Skeletal muscle tissue (tissue), 4 donors: ENCODE measurements around the gene ZNF677. TPM values are rescaled to one million over a fixed set of nuclear protein-coding genes. Genes with fewer than 3 reads are reported as not detected.
"Not testable (repeated sequence)": the region's sequence is repeated elsewhere in the genome, so short reads cannot be mapped to it uniquely, and the experiment has no call there.

Experiments
- H3K27ac ChIP-seq: one replicate; pipeline ENCODE4 v1.7.0; 2013; ENCODE audit warnings: mild to moderate bottlenecking, low read depth, low read length, inconsistent platforms
- H3K27me3 ChIP-seq, 3 donors: one replicate each; pipeline ENCODE4 v1.7.0; 2013; ENCODE audit warnings: low read length in 3 of 3; ENCODE audit not compliant: control insufficient read depth in 3 of 3, insufficient read depth in 3 of 3
- H3K36me3 ChIP-seq, 3 donors: one replicate each; pipeline ENCODE4 v1.7.0; 2013; ENCODE audit warnings: low read length in 3 of 3; ENCODE audit not compliant: control insufficient read depth in 3 of 3, insufficient read depth in 3 of 3
- H3K4me1 ChIP-seq, 3 donors: one replicate each; pipeline ENCODE4 v1.7.0; 2013; ENCODE audit warnings: low read length in 3 of 3, mild to moderate bottlenecking in 3 of 3; ENCODE audit not compliant: control insufficient read depth in 3 of 3, insufficient read depth in 3 of 3
- H3K4me3 ChIP-seq, 3 donors: one replicate each; pipeline ENCODE4 v1.7.0; 2013; ENCODE audit warnings: low read length in 3 of 3
- H3K9ac ChIP-seq, 3 donors: one replicate each; pipeline ENCODE4 v1.7.0; 2013; ENCODE audit warnings: low read length in 3 of 3, mild to moderate bottlenecking in 3 of 3, moderate library complexity in 2 of 3, low read depth in 1 of 3
- H3K9me3 ChIP-seq, 3 donors: one replicate each; pipeline ENCODE4 v1.7.0; 2013; ENCODE audit warnings: low read length in 3 of 3; ENCODE audit not compliant: control insufficient read depth in 3 of 3
- total RNA-seq: library from RNA; depleted of rRNA; stranded (reverse); fragments of >200 nt; gene quantifications from one replicate; pipeline ENCODE4 v1.2.3, GENCODE V29; 2014
- donor health status: Osteomylitis.

Gene ZNF677
- 18.8 TPM for total RNA-seq

- Histone ChIP-seq H3K27ac (peak within 1 kb of the TSS; percentile 72), H3K4me1 (peaks cover 2 to 8% (median 4%) of the 10 kb centered on the region in 3 donors), H3K9ac (peak within 1 kb of the TSS; percentile 75 to 96 (median 89)), H3K9me3 (peaks cover 0 to 8% (median 6%) of the 10 kb centered on the region in 3 donors), H3K36me3 (peaks cover 24 to 27% (median 26%) of the 10 kb centered on the region in 3 donors), H3K27me3 (no peaks in the 10 kb centered on the region), H3K4me3 (peak within 1 kb of the TSS; percentile 84 to 98 (median 96))
These were observed at the start of gene ZNF677 for GRCh38 chr19:53254411-53255341. TSS of gene ZNF677 (minus strand) at chr19:53254873. CDS start at chr19:53251550, 3,323 bp downstream.

- H3K27me3 ChIP-seq: not testable (repeated sequence)
These were observed 46.7 kb upstream of the ZNF677 start for GRCh38 chr19:53301341-53301740.

GRCh38 chr19:53294786-53295441, 40.2 kb upstream of the ZNF677 start:
- H3K9me3 ChIP-seq: peaks cover 5 to 9% (median 8%) of the 10 kb centered on the region in 3 donors
- no peaks in the 10 kb centered on the region for H3K4me1 ChIP-seq
- no peaks in the 10 kb centered on the region for H3K27me3 ChIP-seq
- no peak overlapping the region for H3K4me3 ChIP-seq
- no peak overlapping the region for H3K9ac ChIP-seq
- no peak overlapping the region for H3K27ac ChIP-seq
- no peaks in the 10 kb centered on the region for H3K36me3 ChIP-seq

More at GRCh38 chr19:53301341-53301740, 46.7 kb upstream of the ZNF677 start:
- not testable (repeated sequence) for H3K4me3 ChIP-seq, H3K9me3 ChIP-seq, H3K27ac ChIP-seq, H3K36me3 ChIP-seq, H3K9ac ChIP-seq, H3K4me1 ChIP-seq

GRCh38 chr19:53290758-53291549, 36.3 kb upstream of the ZNF677 start:
- peaks cover 3 to 9% (median 8%) of the 10 kb centered on the region in 3 donors for H3K9me3 ChIP-seq

DNA sequence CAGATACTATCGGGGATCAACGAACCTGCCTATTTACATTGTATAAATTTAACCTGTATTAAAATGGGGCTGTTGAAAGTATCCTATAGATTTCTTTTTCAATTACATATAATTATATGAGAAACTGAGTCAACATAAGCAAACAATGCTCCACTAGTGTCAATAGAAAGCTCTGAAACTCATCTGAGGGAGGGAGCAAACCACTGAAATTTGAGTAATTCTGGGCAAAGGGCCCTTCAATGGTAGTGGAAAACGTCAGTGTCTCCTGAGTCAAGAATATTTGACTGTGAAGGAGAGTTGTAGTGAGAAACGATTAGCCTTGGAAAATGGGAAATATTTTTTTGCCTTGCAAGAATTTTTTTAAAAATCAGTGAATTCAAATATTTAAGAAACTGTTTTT, 30.4 kb upstream of the ZNF677 start:
- no peak overlapping the region for H3K27ac ChIP-seq
- H3K4me1 ChIP-seq: no peaks in the 10 kb centered on the region
- no peak overlapping the region for H3K9ac ChIP-seq
- H3K9me3 ChIP-seq: no peaks in the 10 kb centered on the region
- H3K4me3 ChIP-seq: no peak overlapping the region
- H3K36me3 ChIP-seq: no peaks in the 10 kb centered on the region
- H3K27me3 ChIP-seq: no peaks in the 10 kb centered on the region

More at GRCh38 chr19:53290758-53291549, 36.3 kb upstream of the ZNF677 start:
- Histone ChIP-seq H3K27ac (no peak overlapping the region), H3K4me1 (no peaks in the 10 kb centered on the region), H3K4me3 (no peak overlapping the region), H3K27me3 (no peaks in the 10 kb centered on the region), H3K36me3 (no peaks in the 10 kb centered on the region), H3K9ac (no peak overlapping the region)

GRCh38 chr19:53281947-53282346, 27.3 kb upstream of the ZNF677 start:
- H3K4me3 ChIP-seq, H3K9ac ChIP-seq, H3K4me1 ChIP-seq, H3K9me3 ChIP-seq, H3K27ac ChIP-seq, H3K36me3 ChIP-seq, H3K27me3 ChIP-seq: not testable (repeated sequence)

DNA sequence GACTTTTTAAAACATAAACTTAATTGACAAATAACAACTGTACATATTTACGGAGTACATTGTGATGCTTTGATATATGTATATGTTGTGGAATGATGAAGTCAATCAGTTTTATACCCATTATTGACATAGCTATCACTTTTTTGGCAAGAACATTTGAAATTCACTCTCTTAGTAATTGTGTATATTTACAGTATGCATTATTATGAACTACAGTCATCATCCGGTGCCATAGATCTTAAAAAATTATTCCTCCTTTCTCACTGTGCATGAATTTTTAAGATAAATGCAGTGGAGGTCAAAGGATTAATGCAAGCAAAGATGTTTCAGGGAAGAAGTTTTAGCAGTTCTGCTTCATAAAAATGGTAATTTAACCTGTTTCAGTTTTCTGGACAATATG, 20.8 kb upstream of the ZNF677 start:
- Histone ChIP-seq H3K9ac (no peak overlapping the region), H3K36me3 (no peaks in the 10 kb centered on the region), H3K9me3 (no peaks in the 10 kb centered on the region), H3K27ac (no peak overlapping the region), H3K4me3 (no peak overlapping the region), H3K27me3 (peaks cover 0 to 5% (median 0%) of the 10 kb centered on the region in 3 donors), H3K4me1 (no peaks in the 10 kb centered on the region)

DNA sequence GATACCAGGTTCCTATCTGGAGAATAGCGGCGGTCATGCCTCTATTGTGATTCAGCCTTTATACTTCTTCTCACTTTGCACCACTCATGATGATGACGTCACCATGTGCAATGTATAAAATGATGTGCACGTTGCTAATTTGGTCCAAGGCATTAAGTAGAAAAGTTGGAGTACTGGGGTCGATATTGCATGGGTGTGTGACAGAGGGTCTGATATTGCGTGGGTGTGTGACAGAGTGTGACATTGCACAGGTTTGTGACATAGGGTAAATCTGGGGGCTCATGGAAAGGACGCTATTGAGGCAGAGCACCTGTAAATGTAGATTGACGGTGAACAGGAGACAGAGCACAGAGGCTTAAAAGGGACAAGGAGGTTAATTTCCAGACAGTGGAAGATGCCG, 17.4 kb upstream of the ZNF677 start:
- Histone ChIP-seq H3K27ac (no peak overlapping the region), H3K9ac (no peak overlapping the region), H3K27me3 (peaks cover 0 to 5% (median 0%) of the 10 kb centered on the region in 3 donors), H3K4me1 (no peaks in the 10 kb centered on the region), H3K4me3 (no peak overlapping the region), H3K36me3 (no peaks in the 10 kb centered on the region), H3K9me3 (no peaks in the 10 kb centered on the region)

DNA sequence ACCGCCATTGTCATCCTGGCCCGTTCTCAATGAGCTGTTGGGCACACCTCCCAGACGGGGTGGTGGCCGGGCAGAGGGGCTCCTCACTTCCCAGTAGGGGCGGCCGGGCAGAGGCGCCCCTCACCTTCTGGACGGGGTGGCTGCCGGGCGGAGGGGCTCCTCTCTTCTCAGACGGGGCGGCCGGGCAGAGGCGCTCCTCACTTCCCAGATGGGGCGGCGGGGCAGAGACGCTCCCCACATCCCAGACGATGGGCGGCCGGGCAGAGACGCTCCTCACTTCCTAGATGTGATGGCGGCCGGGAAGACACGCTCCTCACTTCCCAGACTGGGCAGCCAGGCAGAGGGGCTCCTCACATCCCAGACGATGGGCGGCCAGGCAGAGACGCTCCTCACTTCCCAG, 15.2 kb upstream of the ZNF677 start:
- not testable (repeated sequence) for H3K27me3 ChIP-seq, H3K27ac ChIP-seq, H3K9ac ChIP-seq, H3K36me3 ChIP-seq, H3K9me3 ChIP-seq, H3K4me3 ChIP-seq, H3K4me1 ChIP-seq
